Measurements from ENCODE around the gene GNG4. TPM values are rescaled to one million over a fixed set of nuclear protein-coding genes. Genes with fewer than 3 reads are reported as not detected.

GNG4 gene
- total and polyA plus RNA-seq, 2 donors (not counting 3 experiments of a cell fraction or from before 2014, with no cell fraction given): 0.10 TPM; not detected in 1

DNA sequence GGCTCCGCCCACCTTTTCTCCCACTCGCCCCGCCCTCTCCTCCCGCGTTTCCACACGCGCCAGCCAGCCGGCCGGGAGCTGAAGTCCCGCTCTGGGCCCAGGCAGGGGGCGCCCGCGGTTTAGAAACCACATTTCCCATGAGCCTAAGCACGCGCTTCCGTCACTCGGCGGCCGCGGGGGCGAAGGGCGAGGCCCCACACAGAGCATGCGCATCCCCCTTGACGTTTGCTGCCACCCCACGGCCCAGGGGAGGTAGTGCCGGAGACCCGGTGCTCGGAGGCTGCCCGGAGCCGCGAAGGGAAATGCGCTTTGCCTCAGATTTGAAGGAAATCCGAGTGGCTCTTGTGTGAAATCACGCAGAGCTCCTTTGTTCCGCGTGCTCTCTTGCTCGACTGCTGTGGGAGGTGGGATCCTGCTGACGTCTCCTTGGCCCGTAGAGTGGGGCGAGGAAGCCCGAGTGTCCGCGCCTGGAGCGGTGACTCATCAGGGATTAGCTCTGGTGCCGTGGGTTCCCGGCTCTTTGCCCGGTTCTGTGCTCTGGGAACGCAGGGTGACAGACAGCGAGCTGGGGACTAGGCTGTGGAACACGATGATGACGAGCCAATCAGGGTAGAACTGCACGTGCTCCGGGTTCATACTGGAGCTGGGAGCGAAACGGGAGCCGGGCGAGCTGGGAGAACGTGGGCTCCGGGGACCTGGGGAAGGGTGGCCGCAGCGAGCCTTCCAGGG lies 144.9 kb downstream of the GNG4 start:
- H2AFZ ChIP-seq (ENCODE audit: low read depth, low read length): peak overlapping the region; percentile 80
- TSS peak; percentile 79 for BruUV-seq (replicated peaks)
- H4K20me1 ChIP-seq (replicated peaks; ENCODE audit: control insufficient read depth, extremely low read depth, insufficient read depth, low read length): no peaks in the 10 kb centered on the region
- CTCF ChIA-PET: interaction anchor here (0.6 to 3.3 kb wide), 22 partner anchors 9 to 479 kb away, joined by 3 to 17 read pairs (median 4); no protein-coding TSS in a partner anchor
- POLR2A ChIA-PET: interaction anchor here (0.8 to 1.0 kb wide), 2 partner anchors 176 to 467 kb away, joined by 3 read pairs; partner anchors contain the start of gene GGPS1
- peaks cover 9% of the 10 kb centered on the region for H3K4me1 ChIP-seq (ENCODE audit: control insufficient read depth, extremely low read depth, insufficient read depth, low read length)
- no peaks in the 10 kb centered on the region for H3K27me3 ChIP-seq (ENCODE audit: control insufficient read depth in 2 of 2, insufficient read depth in 2 of 2, low read length in 2 of 2)
- H3K9ac ChIP-seq (replicated peaks; ENCODE audit: extremely low read depth, insufficient read depth, low read length): peak overlapping the region; percentile 73
- intact Hi-C loops (cut with micrococcal nuclease) (loop anchor here (1.0 to 10.0 kb wide), 12 partner anchors 176 to 1100 kb away; partner anchors contain the start of genes ARID4B, ERO1B, GGPS1 and HEATR1), dilution Hi-C loops (cut with MboI; ENCODE audit: extremely low pct_ligation_motif_present, low sequenced_read_pairs) (no loop called here)
- H3K4me2 ChIP-seq (ENCODE audit: insufficient read depth, low read length): peak overlapping the region; percentile 28
- FAIRE-seq: peak; percentile 89
- DNase-seq (ENCODE audit: low read depth, low spot score): peak; percentile 100
- no peaks in the 10 kb centered on the region for H3K9me3 ChIP-seq (replicated peaks; ENCODE audit: control insufficient read depth, insufficient read depth, low read length)
- H3K4me3 ChIP-seq (replicated peaks in 1 of 3; ENCODE audit: insufficient read depth in 1 of 3, low read depth in 1 of 3, low read length in 3 of 3): peak overlapping the region; percentile 14 to 80 (median 41)
- TF ChIP-seq, protein P1, sequence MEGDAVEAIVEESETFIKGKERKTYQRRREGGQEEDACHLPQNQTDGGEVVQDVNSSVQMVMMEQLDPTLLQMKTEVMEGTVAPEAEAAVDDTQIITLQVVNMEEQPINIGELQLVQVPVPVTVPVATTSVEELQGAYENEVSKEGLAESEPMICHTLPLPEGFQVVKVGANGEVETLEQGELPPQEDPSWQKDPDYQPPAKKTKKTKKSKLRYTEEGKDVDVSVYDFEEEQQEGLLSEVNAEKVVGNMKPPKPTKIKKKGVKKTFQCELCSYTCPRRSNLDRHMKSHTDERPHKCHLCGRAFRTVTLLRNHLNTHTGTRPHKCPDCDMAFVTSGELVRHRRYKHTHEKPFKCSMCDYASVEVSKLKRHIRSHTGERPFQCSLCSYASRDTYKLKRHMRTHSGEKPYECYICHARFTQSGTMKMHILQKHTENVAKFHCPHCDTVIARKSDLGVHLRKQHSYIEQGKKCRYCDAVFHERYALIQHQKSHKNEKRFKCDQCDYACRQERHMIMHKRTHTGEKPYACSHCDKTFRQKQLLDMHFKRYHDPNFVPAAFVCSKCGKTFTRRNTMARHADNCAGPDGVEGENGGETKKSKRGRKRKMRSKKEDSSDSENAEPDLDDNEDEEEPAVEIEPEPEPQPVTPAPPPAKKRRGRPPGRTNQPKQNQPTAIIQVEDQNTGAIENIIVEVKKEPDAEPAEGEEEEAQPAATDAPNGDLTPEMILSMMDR (IDR thresholded peaks at IDR 0.05; ENCODE audit: extremely low read depth in 1 of 2, insufficient read depth in 1 of 2, low read depth in 1 of 2, low read length in 2 of 2): peak; percentile 87 to 92
- TF ChIP-seq, protein P2, sequence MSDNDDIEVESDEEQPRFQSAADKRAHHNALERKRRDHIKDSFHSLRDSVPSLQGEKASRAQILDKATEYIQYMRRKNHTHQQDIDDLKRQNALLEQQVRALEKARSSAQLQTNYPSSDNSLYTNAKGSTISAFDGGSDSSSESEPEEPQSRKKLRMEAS (IDR thresholded peaks at IDR 0.05; ENCODE audit: insufficient read depth, insufficient read length): peak; percentile 75
- no peak for TF ChIP-seq GATA2 (IDR thresholded peaks at IDR 0.05; ENCODE audit: insufficient read depth, insufficient read length, low read depth, low read length)
- TF ChIP-seq POLR2AphosphoS5 (IDR thresholded peaks at IDR 0.05; ENCODE audit: insufficient read depth, low read depth, low read length): no peak
- no peak for TF ChIP-seq EZH2 (IDR thresholded peaks at IDR 0.05; ENCODE audit: borderline replicate concordance, low read depth, low read length, severe bottlenecking)
- no peak for TF ChIP-seq MYC (IDR thresholded peaks at IDR 0.05; ENCODE audit: low read depth, low read length)
- peak; percentile 53 for TF ChIP-seq POLR2A (IDR thresholded peaks at IDR 0.05; ENCODE audit: low read depth, low read length)
- peak; percentile 55 for TF ChIP-seq JUN (IDR thresholded peaks at IDR 0.05; ENCODE audit: borderline replicate concordance, insufficient read depth, insufficient read length, low read depth)
- TF ChIP-seq FOS (IDR thresholded peaks at IDR 0.05; ENCODE audit: borderline replicate concordance, insufficient read depth, low read length): peak; percentile 94
- H3K27ac ChIP-seq (ENCODE audit: insufficient read depth, low read depth, low read length): peak overlapping the region; percentile 71
- H3K9me1 ChIP-seq (replicated peaks; ENCODE audit: control insufficient read depth, extremely low read depth, insufficient read depth, low read length): no peaks in the 10 kb centered on the region
- H3K36me3 ChIP-seq (ENCODE audit: control insufficient read depth in 2 of 2, extremely low read depth in 1 of 2, insufficient read depth in 2 of 2, low read length in 2 of 2): no peaks in the 10 kb centered on the region
- peaks cover 40% of the 10 kb centered on the region for H3K79me2 ChIP-seq (ENCODE audit: control insufficient read depth, insufficient read depth, low read length)

All from endothelial cell of umbilical vein (primary cell).